Kidney capillary endothelial cell (primary cell): ENCODE data around the gene GLYR1.

ENCODE experiments used
- DNase-seq: peaks from one replicate; pipeline ENCODE4 v3.0.0-alpha.2; 2018; ENCODE audit warnings: low spot score

Gene GLYR1

GRCh38 chr16:4765511-4766474 is 81.3 kb downstream of the GLYR1 start:
- DNase-seq = no peak

- no peak for DNase-seq
Measured at GRCh38 chr16:4763791-4764190, 83.3 kb downstream of the GLYR1 start.

- no peak for DNase-seq
Measured at GRCh38 chr16:4762205-4762604, 84.9 kb downstream of the GLYR1 start.

- DNase-seq = no peak
Measured at GRCh38 chr16:4760221-4760910, 86.7 kb downstream of the GLYR1 start.

- no peak for DNase-seq
Measured at GRCh38 chr16:4755687-4756086, 91.4 kb downstream of the GLYR1 start.

GRCh38 chr16:4754865-4755264 is 92.2 kb downstream of the GLYR1 start:
- no peak for DNase-seq

- DNase-seq = no peak
Measured at GRCh38 chr16:4753227-4753626, 93.9 kb downstream of the GLYR1 start.
